Measurements from ENCODE around the gene NPR2.

Gene NPR2

DNA sequence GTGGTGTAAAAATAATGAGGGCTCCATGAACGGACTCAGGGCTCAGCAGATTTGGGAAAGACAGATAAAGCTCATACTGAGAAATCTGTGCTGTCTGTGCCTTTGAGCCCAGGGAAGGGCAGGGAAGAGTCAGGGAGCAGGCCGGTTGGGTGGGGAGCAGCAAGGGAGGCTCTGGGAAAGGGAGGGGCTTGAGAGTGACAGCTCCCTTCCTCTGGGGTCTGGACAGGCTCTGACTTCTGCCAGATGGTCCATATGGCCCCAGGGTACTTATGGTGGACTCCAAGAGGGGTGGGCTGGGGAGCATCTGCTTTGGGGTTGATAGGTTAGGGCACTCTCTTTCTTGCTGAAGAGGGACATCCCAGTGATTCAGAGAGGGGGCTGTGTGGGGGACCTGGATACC, 2.1 kb downstream of the NPR2 start:
- no peak for DNase-seq (ENCODE audit: low read depth)
- TF ChIP-seq, protein P1, sequence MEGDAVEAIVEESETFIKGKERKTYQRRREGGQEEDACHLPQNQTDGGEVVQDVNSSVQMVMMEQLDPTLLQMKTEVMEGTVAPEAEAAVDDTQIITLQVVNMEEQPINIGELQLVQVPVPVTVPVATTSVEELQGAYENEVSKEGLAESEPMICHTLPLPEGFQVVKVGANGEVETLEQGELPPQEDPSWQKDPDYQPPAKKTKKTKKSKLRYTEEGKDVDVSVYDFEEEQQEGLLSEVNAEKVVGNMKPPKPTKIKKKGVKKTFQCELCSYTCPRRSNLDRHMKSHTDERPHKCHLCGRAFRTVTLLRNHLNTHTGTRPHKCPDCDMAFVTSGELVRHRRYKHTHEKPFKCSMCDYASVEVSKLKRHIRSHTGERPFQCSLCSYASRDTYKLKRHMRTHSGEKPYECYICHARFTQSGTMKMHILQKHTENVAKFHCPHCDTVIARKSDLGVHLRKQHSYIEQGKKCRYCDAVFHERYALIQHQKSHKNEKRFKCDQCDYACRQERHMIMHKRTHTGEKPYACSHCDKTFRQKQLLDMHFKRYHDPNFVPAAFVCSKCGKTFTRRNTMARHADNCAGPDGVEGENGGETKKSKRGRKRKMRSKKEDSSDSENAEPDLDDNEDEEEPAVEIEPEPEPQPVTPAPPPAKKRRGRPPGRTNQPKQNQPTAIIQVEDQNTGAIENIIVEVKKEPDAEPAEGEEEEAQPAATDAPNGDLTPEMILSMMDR (conservative IDR thresholded peaks at IDR 0.05; ENCODE audit: control insufficient read depth, insufficient read depth, low read depth, low read length), result no peak
- peak overlapping the region; percentile 57 for H3K4me3 ChIP-seq (ENCODE audit: control insufficient read depth, low read depth, low read length)

DNA sequence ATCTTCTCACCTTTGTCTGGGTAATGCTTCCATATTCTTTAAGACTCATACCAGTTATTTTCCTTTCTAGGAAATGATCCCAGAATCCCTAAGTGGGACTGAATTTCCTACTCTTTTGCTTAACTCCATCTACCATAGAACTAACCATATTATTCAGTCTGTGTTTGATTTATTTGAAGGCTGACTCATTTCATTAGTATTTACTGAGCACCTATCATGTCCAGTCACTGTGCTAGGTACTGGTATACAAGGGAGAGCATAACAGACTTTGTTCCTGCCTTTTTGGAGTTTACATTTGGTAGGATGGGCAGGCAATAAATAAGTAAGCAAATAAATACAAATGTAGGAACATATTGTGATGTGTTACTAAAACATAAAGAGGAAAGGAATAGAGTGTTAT, 4.3 kb downstream of the NPR2 start:
- DNase-seq (ENCODE audit: low read depth), result no peak

DNA sequence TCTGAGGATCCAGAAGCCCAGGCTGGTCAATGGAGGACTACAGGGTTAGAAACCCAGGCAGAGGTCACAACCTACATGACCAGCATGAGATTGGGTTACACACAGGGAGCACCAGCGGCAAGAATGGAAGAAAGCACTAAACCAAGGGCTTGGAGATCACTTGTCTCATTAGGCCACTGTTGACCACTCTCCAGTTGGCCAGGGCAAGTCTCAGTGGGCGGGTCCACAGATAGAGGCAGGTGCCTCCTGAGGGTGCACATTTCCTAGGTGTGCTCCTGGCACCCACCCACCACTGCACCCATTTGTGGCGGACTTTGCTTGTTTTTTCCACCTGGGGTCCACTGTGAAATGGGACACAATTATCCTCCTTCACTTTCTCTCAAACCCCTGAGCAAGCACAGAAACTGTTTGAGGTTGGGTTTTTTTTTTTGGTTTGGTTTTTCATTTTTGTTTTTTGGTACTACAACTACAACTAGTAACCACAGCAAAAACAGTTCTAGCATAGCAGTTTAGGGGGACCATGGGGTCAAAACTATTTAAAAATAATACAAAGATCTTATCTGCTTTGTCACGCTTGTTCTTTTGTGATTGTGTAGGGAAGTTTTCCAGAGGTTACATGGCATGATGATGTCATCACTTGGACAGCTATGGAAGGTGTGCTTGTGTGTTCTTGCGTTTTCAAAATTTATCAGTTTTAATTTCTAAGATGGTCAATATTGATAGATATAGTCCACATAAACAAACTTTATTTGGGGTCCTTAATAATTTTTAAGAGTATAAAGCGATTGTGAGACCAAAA, 6.1 kb downstream of the NPR2 start:
- no peak overlapping the region for H3K4me3 ChIP-seq (ENCODE audit: control insufficient read depth, low read depth, low read length)
- DNase-seq (ENCODE audit: low read depth), result no peak
- TF ChIP-seq, protein P1 (conservative IDR thresholded peaks at IDR 0.05; ENCODE audit: control insufficient read depth, insufficient read depth, low read depth, low read length), result no peak

More for the DNA sequence above, 4.3 kb downstream of the NPR2 start:
- TF ChIP-seq, protein P1 (conservative IDR thresholded peaks at IDR 0.05; ENCODE audit: control insufficient read depth, insufficient read depth, low read depth, low read length), result no peak
- no peak overlapping the region for H3K4me3 ChIP-seq (ENCODE audit: control insufficient read depth, low read depth, low read length)

DNA sequence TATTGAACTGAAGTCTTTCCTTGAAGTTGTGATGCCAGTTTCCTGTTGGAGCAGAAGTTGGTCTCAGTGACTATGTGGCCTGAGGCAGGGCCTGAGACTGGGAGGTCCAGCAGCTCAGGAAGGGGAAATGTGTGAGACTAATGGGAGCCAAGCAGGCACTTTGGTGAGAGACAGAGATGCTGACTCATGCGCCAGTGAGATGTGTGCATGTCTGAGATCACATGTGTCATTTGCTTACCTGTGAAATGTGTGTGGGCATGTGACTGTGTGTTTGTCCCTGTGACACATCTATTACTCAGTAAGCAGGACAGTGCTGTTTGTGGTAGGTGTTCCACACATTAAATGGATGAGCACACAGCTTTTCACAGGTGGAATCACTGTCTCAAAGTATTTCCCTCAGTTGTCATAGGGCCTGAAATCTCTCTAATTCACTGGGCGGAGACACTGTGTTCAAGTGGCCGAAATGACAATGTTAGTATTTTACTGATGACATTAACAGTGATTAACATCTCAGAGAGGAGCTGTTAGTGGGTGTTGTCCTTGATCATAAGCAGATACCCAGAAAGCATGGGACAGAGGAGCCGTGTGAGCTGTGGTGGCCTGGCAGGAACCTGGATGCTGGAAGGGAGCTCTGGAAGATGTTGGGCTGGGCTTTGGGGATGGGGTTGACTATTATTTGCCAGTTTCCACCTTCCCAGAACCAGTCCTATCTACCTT, 7.4 kb downstream of the NPR2 start:
- DNase-seq (ENCODE audit: low read depth), result peak; percentile 63
- H3K4me3 ChIP-seq (ENCODE audit: control insufficient read depth, low read depth, low read length), result no peak overlapping the region
- TF ChIP-seq, protein P1 (conservative IDR thresholded peaks at IDR 0.05; ENCODE audit: control insufficient read depth, insufficient read depth, low read depth, low read length), result no peak

DNA sequence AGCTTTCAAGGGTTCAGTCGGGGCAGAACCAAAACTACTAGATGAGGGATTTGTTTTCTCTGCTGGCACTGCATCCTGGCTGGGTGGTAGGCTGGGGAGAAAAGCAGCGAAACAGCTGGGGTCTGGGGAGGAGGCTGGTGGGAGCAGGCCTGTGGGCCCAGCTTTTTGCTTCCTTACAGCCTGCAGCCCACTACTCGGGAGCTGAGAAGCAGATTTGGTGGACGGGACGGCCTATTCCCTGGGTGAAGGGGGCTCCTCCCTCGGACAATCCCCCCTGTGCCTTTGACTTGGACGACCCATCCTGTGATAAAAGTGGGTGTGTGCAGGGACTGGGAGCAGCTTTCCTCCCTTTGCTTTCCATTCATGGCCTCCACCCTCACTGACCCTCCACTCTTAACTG, 9.1 kb downstream of the NPR2 start:
- TF ChIP-seq, protein P1 (conservative IDR thresholded peaks at IDR 0.05; ENCODE audit: control insufficient read depth, insufficient read depth, low read depth, low read length), result no peak
- DNase-seq (ENCODE audit: low read depth), result no peak
- H3K4me3 ChIP-seq (ENCODE audit: control insufficient read depth, low read depth, low read length), result no peak overlapping the region

DNA sequence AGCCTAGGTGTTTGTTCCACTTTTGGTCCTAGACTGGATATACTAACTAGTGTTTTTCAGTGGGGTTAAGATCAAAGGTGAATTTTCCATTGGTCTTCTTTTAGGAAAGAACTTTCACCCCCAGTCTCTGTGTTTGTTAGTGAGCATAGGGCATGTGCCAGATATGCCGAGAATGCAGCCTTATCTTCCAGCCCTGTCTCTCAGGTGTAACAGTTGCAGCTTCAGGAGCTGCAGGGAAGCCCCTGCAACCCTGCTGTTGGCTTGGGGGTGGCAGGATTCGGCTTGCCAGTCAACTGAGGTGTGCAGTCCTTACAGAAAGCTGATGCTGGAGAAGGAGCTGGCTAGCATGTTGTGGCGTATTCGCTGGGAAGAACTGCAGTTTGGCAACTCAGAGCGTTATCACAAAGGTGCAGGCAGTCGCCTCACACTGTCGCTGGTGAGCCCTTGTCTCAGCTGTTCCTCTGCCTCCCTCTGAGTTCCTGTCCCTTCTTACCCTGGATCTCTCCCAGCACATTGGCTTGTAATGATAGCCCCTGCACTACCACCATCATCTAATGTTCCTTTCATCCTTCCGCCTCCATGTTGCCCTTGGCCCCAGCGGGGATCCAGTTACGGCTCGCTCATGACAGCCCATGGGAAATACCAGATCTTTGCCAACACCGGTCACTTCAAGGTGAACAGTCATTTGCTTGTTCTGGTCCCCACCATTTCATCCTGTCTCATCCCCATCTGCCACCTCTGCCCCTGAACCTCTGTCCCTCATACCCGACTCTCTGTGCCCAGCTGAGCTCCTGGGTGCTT, 10.1 kb downstream of the NPR2 start:
- no peak overlapping the region for H3K4me3 ChIP-seq (ENCODE audit: control insufficient read depth, low read depth, low read length)
- no peak for DNase-seq (ENCODE audit: low read depth)
- TF ChIP-seq, protein P1 (conservative IDR thresholded peaks at IDR 0.05; ENCODE audit: control insufficient read depth, insufficient read depth, low read depth, low read length), result no peak
